GM19328 (cell line): ENCODE data around the gene PAFAH1B1.
"Not testable (repeated sequence)": the region's sequence is repeated elsewhere in the genome, so short reads cannot be mapped to it uniquely, and the experiment has no call there.

Experiments used
- ATAC-seq: cut with Tn5 transposase; IDR thresholded peaks from one replicate; pipeline ENCODE4 v1.9.1; 2021; ENCODE audit warnings: mild to moderate bottlenecking, moderate library complexity; ENCODE audit not compliant: unreplicated experiment

The PAFAH1B1 gene

DNA sequence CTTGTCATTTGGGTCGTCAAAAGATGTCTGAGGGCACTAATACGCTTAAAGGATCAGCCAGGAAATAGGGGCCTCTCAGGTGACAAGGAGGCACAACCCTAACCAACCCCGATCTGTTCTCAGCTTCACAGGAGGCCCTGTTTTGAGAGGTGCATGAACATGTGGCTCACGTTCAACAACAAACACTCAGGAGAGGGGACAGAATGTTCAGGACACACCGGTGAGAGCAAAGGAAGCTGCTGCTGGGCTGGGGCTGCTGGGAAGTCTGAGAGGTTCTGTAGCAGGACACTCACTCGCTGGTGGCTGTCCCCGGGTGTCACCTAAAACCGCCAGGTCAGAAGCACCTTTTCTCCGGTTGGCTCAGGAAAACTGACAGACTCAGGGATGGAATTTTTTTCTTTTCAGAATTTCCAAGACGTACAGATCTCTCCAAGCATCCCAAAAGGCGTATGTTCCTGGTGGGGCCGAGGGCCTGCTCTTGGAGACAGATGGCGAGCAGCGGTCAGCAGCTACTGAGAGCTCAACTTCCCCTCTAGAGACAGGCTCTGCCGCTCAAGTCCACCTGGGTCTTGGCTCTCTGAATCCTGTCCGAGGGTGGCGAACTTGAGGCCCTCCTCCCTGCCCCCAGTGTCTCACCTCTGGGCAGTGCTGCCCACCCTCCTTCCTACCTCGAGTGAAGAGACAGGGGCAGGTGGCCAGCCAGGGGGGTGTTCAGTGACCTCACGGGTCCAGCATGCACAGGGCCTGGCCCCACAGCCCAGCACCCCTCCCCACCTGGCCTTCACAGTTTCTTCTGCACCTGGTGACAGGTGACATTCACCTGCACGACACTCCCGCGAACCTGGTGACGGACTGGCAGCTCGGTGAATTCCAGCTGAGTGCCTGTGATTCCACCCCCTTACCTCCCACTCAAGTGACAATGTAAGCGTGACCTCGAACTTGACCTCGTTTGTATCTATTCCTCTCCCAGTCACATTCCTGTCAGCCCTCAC is 95.2 kb downstream of the PAFAH1B1 start:
- ATAC-seq, result no peak

DNA sequence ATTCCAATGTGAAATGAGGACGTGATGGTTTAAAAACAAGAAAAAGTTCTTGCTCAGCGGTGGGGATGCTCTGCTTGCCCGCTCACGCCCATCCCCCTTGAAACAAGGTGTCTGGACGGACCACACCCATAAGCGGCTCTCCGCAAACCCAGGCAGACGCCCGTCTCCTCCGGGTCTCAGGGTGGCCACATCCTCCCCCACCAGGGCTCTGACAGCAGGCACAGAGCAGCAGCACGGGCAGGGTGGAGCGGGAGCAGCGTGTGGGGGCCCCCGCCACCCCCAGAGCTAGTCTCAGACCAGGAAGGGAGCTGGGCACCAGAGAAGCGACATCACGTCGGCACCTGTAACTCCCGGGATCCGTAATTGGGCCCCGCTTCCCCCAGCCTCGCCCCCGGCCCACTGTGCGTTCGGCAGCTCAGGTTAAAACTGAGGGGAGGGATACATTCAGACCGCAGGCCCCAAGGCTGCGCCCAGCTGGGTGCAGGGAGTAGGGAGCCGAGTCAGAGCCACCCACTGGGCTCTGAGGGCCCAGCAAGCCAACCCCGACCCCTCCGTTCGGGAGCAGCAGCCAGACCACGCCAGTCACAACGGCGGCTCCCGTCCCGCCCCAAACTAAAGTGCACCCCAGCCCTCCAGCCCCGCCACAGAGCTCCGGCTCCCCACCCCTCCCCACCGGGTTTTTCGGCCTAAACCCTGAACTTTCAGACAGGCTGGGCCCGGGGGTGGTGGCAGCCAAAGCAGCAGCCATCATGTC is 96.1 kb downstream of the PAFAH1B1 start:
- ATAC-seq, result no peak

DNA sequence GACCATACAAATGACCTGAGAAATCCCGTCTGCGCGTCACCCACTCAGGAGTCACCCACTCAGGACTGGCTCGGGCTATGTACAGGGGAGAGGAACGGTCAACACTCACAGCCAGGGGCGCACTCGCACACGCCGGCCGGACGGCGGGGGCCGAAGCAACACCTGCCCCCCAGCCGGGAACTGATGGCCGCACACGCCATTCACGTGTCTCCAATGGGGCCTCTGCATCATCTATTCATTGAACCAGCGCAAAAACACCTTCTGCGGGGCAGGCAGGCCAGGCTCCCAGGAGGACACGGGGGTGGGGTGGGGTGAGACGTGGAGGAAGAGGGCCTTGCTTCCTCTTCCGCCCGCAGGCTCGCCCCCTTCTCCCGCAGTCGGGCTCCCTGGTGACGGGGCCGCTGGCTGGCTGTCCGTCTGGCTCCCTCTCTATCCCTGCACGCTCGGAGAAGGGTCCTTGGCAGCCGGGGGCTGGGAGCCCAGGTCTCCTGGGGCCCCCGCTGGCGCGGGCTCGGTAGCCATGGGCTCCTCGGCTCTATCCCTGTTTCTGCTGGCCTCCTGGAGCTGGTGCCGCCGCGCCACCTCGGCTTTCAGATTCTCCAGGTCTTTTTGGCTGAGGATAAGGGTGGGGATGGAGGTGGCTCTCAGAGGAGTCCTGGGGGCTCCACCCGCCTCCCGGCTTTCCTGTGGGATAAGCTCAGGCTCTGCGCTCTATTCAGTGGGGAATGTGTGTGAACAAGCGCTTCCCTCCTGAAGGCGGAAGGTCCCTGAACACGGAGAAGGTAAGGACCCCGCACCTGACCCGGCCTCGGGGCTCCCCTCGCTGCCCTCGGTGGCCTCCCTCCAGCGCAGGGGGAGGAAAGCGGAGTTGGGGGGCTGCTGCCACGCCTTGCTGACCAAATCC is 97.0 kb downstream of the PAFAH1B1 start:
- no peak for ATAC-seq

DNA sequence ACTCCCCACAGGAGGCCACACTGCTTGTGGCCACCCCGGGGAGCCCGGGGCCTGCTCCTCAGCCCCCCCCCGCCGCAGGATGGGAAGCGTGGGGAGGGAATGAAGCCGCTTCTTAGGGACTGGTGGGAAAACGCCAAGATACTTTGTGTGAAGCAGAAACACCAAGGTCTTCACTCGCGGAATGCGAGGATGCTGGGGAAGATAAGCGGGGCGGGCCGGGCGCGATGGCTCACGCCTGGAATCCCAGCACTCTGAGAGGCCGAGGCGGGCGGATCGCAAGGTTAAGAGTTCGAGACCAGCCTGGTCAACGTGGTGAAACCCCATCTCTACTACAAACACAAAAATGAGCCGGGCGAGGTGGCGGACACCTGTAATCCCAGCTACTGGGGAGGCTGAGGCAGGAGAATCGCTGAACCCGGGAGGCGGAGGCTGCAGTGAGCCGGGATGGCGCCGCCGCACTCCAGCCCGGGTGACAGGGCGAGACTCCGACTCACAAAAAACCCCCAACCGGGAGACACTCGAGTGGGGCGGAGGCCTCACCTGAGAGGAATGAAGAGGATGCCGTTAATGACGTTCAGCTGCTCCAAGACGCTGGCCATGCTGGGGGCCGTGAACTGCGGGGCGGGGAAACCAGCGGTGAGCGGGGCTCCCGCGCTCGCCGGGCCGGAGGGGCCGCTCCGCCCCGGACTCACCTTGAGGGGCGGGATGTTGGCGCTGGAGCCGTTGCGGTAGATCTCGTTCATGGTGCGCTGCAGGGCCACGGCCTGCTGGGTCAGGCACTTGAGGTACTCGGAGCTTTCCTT is 97.8 kb downstream of the PAFAH1B1 start:
- no peak for ATAC-seq

DNA sequence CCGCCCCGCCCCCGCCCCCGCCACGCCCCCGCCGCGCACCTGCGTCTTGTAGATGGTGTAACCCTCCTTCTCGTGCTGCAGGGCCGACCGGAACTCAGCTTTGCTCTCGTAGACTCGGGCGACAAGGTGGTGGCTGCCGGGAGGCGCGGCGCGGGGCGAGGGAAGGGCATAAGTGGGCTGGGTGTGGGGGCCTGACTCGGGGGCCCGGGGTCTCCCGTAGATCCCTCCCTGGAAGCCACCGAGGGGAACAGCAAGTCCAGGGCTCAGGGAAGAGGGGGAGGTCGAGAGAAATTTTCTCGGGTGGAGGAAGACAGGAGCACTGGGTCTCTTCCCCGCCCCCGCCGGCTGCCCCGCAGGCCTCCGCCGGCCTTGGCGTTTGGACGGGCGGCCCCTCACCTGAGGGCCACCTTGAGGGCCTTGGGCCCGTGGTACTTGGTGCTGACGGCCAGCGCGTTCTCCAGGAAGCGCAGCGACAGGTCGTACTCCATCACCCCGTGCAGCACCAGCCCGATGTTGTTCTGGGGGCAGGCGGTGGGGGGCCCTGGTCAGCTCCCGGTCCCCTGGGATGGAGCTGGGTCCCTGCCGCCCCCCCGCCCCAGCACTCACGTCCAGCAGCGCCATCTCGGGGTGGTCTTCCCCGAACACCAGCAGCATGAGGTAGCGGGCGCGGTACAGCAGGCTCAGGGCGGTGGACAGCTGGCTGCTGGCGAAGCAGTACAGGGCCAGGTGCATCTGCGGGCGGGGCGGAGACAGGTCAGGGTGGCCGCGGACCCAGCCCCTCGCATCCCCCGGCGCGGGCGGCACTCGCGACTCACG is 98.7 kb downstream of the PAFAH1B1 start:
- ATAC-seq, result no peak

DNA sequence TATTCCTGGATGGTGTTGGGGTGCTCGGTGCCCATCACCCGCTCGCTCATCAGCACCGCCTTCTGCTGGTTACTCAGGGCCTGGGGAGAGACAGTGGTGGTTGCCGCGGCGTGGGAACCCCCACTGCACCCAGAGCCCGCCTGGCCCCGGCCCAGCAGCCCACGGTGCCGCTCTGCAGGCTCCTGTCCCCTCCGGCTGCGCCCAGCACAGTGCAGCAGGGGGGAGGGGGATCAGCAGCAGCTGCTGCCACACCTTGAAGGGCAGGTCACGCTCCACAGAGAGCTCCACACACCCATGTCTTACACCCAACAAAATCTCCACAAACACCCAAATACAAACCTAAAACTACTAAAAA is 99.3 kb downstream of the PAFAH1B1 start:
- ATAC-seq, result no peak

DNA sequence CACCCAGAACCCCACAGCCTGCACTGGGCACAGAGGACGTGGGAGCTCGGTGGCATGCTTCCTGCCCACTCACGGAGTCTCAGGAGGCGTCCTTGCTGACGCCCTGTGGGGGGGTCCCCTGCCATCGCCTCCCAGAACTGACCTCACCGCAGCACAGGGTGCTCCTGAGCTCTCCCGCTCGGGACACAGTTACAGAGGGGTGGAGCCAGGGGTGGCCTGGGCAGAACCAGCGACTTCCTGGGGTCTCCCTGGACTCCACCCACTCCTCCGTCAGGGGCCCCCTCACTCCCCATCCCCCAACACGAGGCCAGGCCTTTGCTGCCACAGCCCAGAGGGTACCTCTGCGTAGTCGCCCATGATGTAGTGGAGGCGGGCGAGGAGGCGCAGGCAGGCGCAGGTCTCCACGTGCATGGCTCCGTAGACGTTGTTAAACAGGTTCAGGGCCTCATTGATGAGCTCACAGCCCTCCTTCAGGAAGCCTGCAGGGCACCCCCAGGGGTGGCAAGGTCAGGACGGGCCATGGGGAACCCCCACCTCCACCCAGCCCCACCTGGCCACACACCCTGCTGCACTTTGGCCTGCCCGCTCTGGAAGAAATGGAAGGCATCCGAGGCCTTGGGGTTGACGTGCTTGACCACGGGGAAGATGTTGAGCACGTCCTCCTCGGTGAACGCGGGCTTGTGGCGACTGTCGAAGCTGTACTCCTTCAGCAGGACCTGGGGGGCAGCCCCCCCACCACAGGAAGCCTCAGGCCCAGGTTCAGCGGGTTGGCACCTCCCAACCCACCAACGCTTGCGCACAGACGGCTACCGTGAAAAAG is 100.3 kb downstream of the PAFAH1B1 start:
- no peak for ATAC-seq

DNA sequence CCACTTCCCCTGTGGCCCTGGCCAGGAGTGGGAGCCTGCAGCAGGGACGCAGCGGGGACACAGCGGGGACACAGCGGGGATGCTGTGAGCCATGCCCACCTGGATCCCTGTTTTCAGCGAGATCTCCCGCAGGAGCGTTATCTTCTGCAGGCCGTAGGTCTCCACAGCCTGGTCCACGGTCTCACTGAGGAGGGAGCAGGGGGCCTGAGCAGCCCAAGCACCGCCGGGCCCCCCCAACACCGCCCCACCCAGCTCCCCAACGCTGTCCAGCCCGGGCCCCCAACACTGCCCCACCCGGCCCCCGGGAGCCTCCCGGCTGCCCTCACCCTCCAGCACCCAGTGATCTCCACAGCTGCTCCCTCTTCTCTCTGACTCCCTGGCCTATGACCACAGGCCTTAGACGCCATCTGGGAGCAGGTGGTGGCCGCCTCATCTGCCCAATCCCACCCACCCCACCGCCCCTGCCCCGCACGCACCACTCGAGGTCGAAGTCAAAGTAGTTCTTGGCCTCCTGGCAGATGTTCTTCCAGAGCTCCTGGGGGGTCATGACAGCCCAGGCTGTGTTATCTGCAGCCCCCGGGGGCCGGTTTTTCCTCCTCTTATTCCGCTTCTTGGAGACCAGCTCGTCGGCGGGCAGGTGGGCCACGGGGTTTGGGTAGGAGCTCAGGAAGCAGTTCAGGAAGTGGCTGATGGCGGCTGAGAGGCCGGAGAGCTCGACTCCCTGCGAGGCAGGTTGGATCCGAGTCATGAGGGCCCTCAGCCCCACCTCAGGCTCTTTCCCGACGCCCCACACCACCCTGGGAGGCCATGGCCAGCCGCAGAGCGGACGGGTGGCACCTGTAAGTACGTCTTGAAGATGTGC is 101.2 kb downstream of the PAFAH1B1 start:
- no peak for ATAC-seq

DNA sequence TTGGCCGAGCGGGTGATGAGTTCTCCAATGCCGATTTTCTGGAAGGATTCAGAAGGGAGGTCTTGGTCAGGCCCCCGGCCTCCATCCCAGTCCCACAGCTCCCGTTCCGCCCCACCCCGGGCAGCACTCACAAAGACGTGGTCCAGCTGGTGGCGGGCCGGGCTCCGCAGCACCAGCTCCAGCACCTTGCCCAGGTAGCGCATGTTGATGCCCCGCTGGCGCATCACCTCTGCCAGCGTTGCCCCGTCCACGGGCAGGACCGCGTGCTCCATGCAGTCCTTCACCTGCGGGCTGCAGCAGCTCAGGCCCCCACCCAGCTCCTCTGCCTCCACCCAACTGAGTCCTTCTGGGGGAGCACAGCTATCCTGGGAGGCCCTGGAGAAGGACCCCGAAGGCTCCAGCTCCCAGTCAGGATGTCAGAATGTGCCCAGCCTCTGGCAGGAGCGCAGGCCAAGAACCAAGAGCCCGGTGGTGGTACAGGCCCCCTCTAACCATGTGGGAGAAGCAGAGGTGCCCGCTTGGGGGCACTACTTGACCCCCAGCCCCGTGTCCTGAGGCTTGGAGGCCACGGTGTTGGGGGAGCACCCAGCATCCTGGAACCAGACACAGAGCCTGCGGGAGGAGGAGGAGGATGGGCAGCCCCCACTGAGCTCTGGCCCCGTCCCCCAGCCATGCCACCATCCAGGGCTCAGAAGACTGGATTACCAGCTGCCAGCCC is 101.9 kb downstream of the PAFAH1B1 start:
- ATAC-seq, result no peak

DNA sequence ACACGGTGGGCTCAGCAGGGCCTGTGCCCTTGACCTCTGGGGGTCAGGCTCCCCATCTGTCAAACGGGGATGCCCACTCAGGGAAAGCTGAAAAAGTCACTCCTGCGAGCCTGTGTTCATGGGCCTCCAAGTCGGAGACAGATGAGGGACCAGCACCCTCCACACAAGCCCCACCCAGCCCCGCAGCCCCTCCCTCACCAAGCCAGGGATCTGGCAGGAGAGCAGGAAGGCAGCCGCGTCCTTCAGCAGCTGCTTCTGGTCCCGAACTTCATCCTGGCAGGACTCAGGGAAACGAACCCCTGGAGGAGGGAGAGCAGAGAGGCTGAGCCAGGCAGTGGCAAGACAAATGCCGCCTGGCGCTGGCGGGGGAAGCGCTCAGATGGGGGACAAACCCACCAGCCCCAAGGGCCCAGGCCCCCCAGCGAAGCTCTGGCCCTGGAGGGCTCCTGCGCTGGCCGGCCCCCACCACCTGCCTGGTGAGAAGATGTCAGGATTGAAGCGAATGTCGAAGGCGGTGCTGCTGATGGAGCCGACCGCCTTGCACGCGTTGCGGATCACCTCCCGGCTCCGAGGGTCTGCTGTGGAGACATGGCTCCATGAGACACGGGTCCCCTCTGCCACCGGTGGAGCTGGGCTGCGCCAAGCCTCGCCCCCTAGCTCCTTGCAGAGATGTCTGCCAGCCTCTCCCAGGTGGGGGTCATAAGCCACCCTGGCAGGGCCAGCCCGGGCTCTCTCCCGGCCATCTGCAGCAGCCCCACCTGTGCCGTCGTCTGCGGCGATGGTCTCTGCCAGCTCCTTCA is 102.7 kb downstream of the PAFAH1B1 start:
- no peak for ATAC-seq

DNA sequence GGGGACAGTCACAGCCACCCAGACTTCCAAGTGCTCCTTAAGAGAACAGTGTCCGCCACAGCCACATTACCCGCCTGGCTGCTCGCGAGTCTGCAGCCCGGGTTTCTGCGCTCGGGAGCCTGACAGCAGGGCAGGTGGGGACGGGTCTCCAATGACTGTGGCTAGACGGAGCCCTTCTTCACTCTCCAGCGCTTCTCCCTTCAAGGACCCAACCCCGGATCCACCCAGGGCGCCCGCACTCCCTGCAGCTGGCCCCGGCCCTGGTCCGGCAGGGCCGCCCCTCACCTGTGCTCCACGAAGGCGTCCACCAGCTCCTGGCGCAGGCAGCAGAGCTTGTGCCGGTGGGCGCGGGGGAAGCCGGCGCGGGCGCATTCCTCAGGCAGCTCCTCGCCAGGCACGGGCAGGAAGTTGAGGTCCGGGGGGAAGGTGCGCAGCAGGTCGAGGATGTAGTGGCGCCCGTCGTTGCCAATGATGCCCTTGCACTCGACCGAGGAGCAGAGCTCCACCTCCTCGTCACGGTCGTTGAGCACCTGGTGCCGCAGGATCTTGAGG is 104.2 kb downstream of the PAFAH1B1 start:
- no peak for ATAC-seq

DNA sequence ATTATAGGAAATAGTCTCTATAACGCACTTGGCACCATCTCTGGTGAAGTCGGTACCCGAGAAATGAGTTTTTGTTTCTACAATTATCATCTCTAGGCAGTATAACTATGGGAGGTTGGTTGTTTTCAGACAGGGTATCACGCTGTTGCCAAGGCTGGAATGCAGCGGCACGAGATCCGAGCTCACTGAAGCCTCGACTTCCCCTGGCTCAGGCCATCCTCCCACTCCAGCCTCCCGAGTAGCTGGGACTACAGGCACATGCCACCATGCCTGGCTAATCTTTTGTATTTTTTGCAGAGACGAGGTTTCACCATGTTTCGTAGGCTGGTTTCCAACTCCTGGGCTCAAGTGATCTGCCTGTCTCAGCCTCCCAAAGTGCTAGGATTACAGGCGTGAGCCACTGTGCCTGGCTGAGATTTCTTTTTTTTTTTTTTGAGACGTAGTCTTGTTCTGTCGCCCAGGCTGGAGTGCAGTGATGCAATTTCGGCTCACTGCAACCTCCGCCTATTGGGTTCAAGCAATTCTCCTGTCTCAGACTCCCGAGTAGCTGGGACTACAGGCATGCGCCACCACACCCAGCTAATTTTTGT is 105.9 kb downstream of the PAFAH1B1 start:
- ATAC-seq, result not testable (repeated sequence)

DNA sequence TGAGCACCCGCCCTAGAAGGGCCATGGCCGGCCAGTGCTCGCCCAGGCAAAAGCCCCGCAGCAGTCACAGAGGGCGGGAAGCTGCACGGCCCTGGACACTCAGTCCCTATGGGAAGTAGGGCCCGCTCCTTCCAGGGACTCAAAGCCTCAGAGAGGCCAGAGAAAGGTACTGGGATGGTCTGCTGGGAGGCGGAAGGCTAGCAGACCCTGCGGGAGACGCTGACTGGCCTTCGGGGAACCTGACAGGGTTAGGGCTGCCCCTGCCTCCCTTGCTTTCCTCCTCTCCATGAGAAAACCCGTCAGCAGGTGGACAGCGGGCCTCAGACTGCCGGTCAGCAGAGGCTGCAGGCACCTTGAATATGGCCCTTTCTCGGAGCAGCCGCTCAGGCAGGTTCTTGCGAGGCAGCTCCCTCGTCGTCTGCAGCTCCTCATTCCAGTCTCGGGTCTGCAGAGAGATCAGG is 106.6 kb downstream of the PAFAH1B1 start:
- ATAC-seq, result no peak

DNA sequence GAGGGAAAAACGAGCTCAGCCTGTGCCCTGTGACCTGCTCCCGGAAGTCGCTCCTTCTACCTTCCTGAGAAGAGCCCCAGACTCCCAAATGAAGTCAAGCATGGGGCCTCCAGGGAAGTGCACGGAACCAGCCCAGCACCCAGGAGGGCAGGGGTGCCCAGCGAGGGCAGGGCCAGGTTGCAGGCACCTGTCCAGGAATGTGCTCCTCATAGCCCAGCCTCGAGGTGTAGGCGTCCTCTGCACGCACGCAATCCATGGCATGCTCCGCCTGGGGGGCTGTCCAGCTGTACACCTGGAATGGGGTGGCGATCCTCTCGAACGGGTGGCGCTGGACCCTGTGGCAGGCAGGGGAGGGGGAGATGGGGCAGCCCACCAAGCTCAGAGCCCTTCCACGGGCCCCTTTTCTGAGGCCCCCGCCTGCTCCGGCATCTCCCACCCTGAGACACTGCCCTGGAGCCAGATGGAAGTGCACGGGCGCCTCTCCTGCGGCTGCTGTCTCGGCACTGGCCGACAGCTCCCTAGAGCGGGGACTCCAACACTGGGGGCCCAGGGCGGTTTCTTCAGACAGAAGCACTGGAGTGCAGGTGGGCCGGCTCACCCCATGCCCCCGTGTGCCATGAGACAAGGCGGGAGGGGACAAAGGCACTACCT is 107.2 kb downstream of the PAFAH1B1 start:
- ATAC-seq, result no peak
